Astrocyte (in vitro differentiated cells and primary cell): ENCODE data around the gene CIB2. TPM values are rescaled to one million over a fixed set of nuclear protein-coding genes. Genes with fewer than 3 reads are reported as not detected.

Experiments
- DNase-seq: peaks from one replicate; pipeline ENCODE4 v3.0.0-alpha.2; 2010; ENCODE audit warnings: low read depth
- FAIRE-seq: peaks from 2 replicates; lab custom pipeline; 2011; peaks lifted over from hg19 to GRCh38; lab: Jason Lieb, UNC
- H2AFZ ChIP-seq: 2 replicates; pipeline ENCODE4 v1.6.0; 2012; ENCODE audit warnings: low read depth, low read length, inconsistent platforms
- H3K27ac ChIP-seq: 2 replicates; pipeline ENCODE4 v1.5.1; 2011; ENCODE audit warnings: low read depth, low read length, inconsistent platforms
- H3K27me3 ChIP-seq: 2 replicates; pipeline ENCODE4 v1.6.0; 2011; ENCODE audit warnings: low read length, inconsistent platforms; ENCODE audit not compliant: insufficient read depth
- H3K36me3 ChIP-seq: 2 replicates; pipeline ENCODE4 v1.5.1; 2011; ENCODE audit warnings: low read length, inconsistent platforms; ENCODE audit not compliant: insufficient read depth
- H3K4me1 ChIP-seq: 2 replicates; pipeline ENCODE4 v1.5.1; 2011; ENCODE audit warnings: low read length, inconsistent platforms; ENCODE audit not compliant: insufficient read depth
- H3K4me2 ChIP-seq: 2 replicates; pipeline ENCODE4 v1.6.0; 2012; ENCODE audit warnings: low read length, inconsistent platforms
- H3K4me3 ChIP-seq: 2 replicates; pipeline ENCODE4 v1.5.1; 2011; ENCODE audit warnings: low read depth, mild to moderate bottlenecking, low read length, inconsistent platforms; ENCODE audit not compliant: insufficient read depth
- H3K79me2 ChIP-seq: 2 replicates; pipeline ENCODE4 v1.6.0; 2012; ENCODE audit warnings: mild to moderate bottlenecking, low read length, inconsistent platforms; ENCODE audit not compliant: insufficient read depth
- H3K9ac ChIP-seq: 2 replicates; pipeline ENCODE4 v1.6.0; 2012; ENCODE audit warnings: mild to moderate bottlenecking, low read length, inconsistent platforms
- H3K9me3 ChIP-seq: 2 replicates; pipeline ENCODE4 v1.5.1; 2012; ENCODE audit warnings: low read depth, mild to moderate bottlenecking, low read length, inconsistent platforms; ENCODE audit not compliant: insufficient read depth
- H4K20me1 ChIP-seq: 2 replicates; pipeline ENCODE4 v1.6.0; 2012; ENCODE audit warnings: low read length, inconsistent platforms; ENCODE audit not compliant: insufficient read depth
- H3K27ac Mint-ChIP-seq: one replicate; pipeline ENCODE4 v1.8.0; 2021; ENCODE audit warnings: mild to moderate bottlenecking, mixed read lengths; ENCODE audit not compliant: unreplicated experiment
- H3K27me3 Mint-ChIP-seq: one replicate; pipeline ENCODE4 v1.8.0; 2021; ENCODE audit warnings: low read depth, mixed read lengths; ENCODE audit not compliant: unreplicated experiment
- H3K36me3 Mint-ChIP-seq: one replicate; pipeline ENCODE4 v1.8.0; 2021; ENCODE audit warnings: low read depth, mixed read lengths; ENCODE audit not compliant: unreplicated experiment
- H3K4me1 Mint-ChIP-seq: one replicate; pipeline ENCODE4 v1.8.0; 2021; ENCODE audit warnings: low read depth, mixed read lengths; ENCODE audit not compliant: unreplicated experiment
- H3K4me3 Mint-ChIP-seq: one replicate; pipeline ENCODE4 v1.8.0; 2021; ENCODE audit warnings: mild to moderate bottlenecking, moderate library complexity, mixed read lengths; ENCODE audit not compliant: unreplicated experiment
- H3K9me3 Mint-ChIP-seq: one replicate; pipeline ENCODE4 v1.8.0; 2021; ENCODE audit warnings: mild to moderate bottlenecking, mixed read lengths; ENCODE audit not compliant: unreplicated experiment
- EZH2 ChIP-seq: IDR thresholded peaks from 2 replicates; pipeline ENCODE4 v1.6.1; 2012; ENCODE audit warnings: mild to moderate bottlenecking, low read length, inconsistent platforms; ENCODE audit not compliant: insufficient read depth
- total RNA-seq: library from RNA; stranded (reverse); gene quantifications from 2 replicates; pipeline ENCODE4 v1.2.1, GENCODE V29; 2021
- TF ChIP-seq, protein P1 (sequence below): IDR thresholded peaks from 2 replicates; pipeline ENCODE4 v1.5.1; 2011; ENCODE audit warnings: low read depth, mild to moderate bottlenecking, inconsistent platforms, low read length, moderate library complexity; ENCODE audit not compliant: insufficient read depth

The CIB2 gene
- total RNA-seq, 1 donor from 2014 or later = 7.4 TPM

DNA sequence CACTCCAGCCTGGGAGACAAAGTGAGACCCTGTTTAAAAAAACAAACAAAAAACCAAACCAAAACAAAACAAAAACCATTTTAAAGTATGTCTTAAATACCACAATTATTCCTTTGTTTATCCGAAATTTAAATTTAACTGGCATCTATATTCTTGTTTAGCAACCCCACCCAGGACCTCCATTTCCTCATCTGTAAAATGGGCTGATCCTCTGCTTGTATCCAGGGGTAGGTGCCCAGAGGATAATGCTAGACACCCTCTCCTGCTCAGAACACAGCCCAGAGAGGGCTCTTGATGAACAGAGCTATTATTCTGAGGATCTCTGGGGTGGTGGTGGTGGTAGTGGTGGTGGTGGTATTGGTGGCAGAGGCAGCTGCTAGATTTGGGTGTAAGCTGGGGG is 29.0 kb downstream of the CIB2 start:
- no peak for DNase-seq
- H4K20me1 ChIP-seq = no peaks in the 10 kb centered on the region
- no peaks in the 10 kb centered on the region for H3K79me2 ChIP-seq
- peaks cover 5% of the 10 kb centered on the region for H3K4me1 ChIP-seq
- Mint-ChIP-seq H3K9me3 (no peaks in the 10 kb centered on the region), H3K27ac (no peak overlapping the region), H3K4me1 (peaks cover 5% of the 10 kb centered on the region), H3K36me3 (peaks cover 6% of the 10 kb centered on the region), H3K27me3 (peaks cover 28% of the 10 kb centered on the region), H3K4me3 (no peak overlapping the region)
- H3K27ac ChIP-seq = no peak overlapping the region
- H3K27me3 ChIP-seq = peaks cover 2% of the 10 kb centered on the region
- H3K36me3 ChIP-seq = no peaks in the 10 kb centered on the region
- no peak overlapping the region for H3K4me2 ChIP-seq
- no peak overlapping the region for H2AFZ ChIP-seq
- no peaks in the 10 kb centered on the region for H3K9me3 ChIP-seq
- FAIRE-seq = no peak
- no peak overlapping the region for H3K4me3 ChIP-seq
- TF ChIP-seq, protein P1, sequence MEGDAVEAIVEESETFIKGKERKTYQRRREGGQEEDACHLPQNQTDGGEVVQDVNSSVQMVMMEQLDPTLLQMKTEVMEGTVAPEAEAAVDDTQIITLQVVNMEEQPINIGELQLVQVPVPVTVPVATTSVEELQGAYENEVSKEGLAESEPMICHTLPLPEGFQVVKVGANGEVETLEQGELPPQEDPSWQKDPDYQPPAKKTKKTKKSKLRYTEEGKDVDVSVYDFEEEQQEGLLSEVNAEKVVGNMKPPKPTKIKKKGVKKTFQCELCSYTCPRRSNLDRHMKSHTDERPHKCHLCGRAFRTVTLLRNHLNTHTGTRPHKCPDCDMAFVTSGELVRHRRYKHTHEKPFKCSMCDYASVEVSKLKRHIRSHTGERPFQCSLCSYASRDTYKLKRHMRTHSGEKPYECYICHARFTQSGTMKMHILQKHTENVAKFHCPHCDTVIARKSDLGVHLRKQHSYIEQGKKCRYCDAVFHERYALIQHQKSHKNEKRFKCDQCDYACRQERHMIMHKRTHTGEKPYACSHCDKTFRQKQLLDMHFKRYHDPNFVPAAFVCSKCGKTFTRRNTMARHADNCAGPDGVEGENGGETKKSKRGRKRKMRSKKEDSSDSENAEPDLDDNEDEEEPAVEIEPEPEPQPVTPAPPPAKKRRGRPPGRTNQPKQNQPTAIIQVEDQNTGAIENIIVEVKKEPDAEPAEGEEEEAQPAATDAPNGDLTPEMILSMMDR = no peak
- no peak for TF ChIP-seq EZH2
- no peak overlapping the region for H3K9ac ChIP-seq

DNA sequence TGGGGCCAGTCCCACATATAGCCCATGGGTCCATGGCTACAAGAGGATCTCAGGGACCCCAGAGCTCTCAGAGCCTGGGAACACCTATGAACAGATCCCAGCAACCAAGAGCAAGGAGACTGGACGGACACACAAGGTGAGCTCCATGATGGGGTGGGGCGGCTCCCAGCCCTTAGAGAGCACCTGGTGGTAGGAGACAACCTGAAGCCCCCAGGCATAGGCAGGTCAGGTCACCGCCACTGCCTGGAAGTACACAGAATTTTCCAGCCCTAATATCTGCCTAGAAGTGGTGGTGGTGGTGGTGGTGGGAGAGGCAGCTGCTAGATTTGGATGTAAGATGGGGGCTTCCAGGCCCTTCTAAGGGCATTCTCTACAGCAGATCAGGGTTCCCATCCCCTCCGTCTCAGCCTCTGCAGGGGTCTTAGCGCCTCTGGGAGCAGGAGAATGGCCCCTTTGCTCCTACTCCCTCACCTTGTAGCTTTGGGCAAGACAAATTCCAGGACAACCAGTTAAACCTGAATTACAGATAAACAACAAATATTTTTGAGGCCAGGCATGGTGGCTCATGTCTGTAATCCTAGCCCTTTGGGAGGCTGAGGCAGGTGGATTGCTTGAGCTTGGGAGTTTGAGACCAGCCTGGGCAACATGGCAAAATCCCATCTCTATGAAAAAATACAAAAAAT is 29.7 kb downstream of the CIB2 start:
- H3K4me1 Mint-ChIP-seq = peaks cover 5% of the 10 kb centered on the region
- FAIRE-seq (no peak), DNase-seq (no peak)
- H4K20me1 ChIP-seq = no peaks in the 10 kb centered on the region
- H3K4me3 ChIP-seq = no peak overlapping the region
- peaks cover 5% of the 10 kb centered on the region for H3K4me1 ChIP-seq
- no peaks in the 10 kb centered on the region for H3K79me2 ChIP-seq
- no peaks in the 10 kb centered on the region for H3K9me3 ChIP-seq
- TF ChIP-seq, protein P1 = no peak
- no peak for TF ChIP-seq EZH2
- no peak overlapping the region for H3K4me2 ChIP-seq
- no peak overlapping the region for H3K4me3 Mint-ChIP-seq
- no peak overlapping the region for H2AFZ ChIP-seq
- peaks cover 33% of the 10 kb centered on the region for H3K27me3 Mint-ChIP-seq
- H3K36me3 Mint-ChIP-seq = peaks cover 6% of the 10 kb centered on the region
- H3K27ac Mint-ChIP-seq = no peak overlapping the region
- H3K9me3 Mint-ChIP-seq = no peaks in the 10 kb centered on the region
- H3K36me3 ChIP-seq = no peaks in the 10 kb centered on the region
- no peak overlapping the region for H3K9ac ChIP-seq
- peaks cover 2% of the 10 kb centered on the region for H3K27me3 ChIP-seq
- H3K27ac ChIP-seq = no peak overlapping the region

DNA sequence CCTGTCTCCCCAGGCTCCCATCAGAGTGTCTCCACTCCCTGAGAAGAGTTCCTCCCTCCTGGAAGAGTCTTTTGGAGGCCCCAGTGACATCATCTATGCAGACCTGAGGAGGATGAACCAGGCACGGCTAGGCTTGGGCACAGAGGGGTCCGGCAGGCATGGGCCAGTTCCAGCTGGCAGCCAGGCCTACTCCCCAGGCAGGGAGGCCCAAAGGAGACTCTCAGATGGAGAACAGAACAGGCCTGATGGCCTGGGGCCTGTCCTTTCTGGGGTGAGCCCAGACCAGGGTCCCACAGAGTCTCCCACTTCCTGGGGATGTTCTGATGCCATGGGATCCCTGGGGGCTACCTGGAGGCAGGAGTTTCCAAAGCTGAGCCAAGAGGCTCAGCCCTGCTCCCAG is 30.4 kb downstream of the CIB2 start:
- H3K4me3 ChIP-seq = no peak overlapping the region
- no peaks in the 10 kb centered on the region for H3K36me3 ChIP-seq
- Mint-ChIP-seq H3K27ac (no peak overlapping the region), H3K27me3 (peaks cover 30% of the 10 kb centered on the region), H3K4me3 (no peak overlapping the region), H3K4me1 (peaks cover 3% of the 10 kb centered on the region), H3K9me3 (no peaks in the 10 kb centered on the region), H3K36me3 (peaks cover 4% of the 10 kb centered on the region)
- no peaks in the 10 kb centered on the region for H3K79me2 ChIP-seq
- H3K27me3 ChIP-seq = peaks cover 2% of the 10 kb centered on the region
- H3K9ac ChIP-seq = no peak overlapping the region
- no peak for DNase-seq
- H3K27ac ChIP-seq = no peak overlapping the region
- no peaks in the 10 kb centered on the region for H4K20me1 ChIP-seq
- H2AFZ ChIP-seq = no peak overlapping the region
- H3K9me3 ChIP-seq = no peaks in the 10 kb centered on the region
- no peak for FAIRE-seq
- no peak overlapping the region for H3K4me2 ChIP-seq
- no peak for TF ChIP-seq EZH2
- TF ChIP-seq, protein P1 = no peak
- H3K4me1 ChIP-seq = peaks cover 2% of the 10 kb centered on the region
